ENCODE results near the gene BTBD9.

The BTBD9 gene

GRCh38 chr6:38552121-38552520, 87.6 kb downstream of the BTBD9 start:
- no peak for DNase-seq

DNA sequence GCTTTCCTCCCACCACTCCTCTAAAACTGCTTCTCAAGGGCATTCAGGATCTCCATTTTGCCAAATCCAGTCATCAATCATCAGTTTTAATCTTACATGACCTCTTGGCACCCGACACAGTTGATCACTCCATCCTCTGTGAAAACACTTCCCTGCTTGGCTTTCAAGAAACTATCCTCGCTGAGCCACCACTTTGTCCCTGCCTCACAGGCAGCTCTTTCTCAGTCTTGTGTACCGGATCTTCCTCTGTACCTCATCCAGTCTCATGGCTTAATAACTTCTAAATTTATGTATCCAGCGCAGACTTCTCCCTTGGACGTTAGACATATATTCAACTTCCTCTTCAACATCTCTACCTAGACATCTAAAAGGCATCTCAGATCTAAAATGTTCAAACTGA, 89.9 kb downstream of the BTBD9 start:
- DNase-seq: no peak

- DNase-seq: no peak
These were observed 90.5 kb downstream of the BTBD9 start for GRCh38 chr6:38549180-38549579.

DNA sequence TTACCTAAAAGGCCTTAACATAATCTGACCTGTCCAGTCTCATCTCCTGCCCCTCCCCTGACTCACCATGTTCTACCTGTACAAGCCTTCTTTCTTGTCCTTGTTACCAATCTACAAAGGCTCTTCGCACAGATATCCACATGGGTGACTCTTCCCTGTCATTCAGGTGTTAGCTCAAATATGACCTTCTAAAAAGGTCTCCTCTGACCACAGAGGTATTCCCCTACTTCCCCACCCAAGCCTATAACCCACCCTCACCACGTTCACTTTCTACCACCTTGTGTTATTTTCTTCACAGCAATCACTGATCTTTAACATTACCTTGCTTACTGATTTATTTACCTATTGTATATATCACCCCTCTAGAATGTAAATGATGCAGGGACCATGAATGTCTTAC, 96.7 kb downstream of the BTBD9 start:
- DNase-seq: no peak

- no peak for DNase-seq
These were observed 97.7 kb downstream of the BTBD9 start for GRCh38 chr6:38542031-38542430.

- no peak for DNase-seq
These were observed 106.7 kb downstream of the BTBD9 start for GRCh38 chr6:38533064-38533463.

DNA sequence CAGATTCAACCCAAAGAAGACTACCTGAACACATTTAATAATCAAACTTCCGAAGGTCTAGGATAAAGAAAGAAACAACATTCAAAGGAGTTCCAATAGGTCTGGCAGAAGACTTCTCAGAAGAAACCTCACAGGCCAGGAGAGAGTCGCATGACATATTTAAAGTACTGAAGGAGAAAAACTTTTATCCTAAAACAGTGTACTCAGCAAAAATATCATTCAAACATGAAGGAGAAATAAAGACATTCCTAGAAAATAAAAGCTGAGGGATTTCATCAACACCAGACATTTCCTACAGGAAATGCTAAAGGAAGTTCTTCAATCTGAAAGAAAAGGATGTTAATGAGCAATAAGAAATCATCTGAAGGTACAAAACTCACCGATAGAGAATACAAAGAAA, 108.6 kb downstream of the BTBD9 start:
- no peak for DNase-seq

DNA sequence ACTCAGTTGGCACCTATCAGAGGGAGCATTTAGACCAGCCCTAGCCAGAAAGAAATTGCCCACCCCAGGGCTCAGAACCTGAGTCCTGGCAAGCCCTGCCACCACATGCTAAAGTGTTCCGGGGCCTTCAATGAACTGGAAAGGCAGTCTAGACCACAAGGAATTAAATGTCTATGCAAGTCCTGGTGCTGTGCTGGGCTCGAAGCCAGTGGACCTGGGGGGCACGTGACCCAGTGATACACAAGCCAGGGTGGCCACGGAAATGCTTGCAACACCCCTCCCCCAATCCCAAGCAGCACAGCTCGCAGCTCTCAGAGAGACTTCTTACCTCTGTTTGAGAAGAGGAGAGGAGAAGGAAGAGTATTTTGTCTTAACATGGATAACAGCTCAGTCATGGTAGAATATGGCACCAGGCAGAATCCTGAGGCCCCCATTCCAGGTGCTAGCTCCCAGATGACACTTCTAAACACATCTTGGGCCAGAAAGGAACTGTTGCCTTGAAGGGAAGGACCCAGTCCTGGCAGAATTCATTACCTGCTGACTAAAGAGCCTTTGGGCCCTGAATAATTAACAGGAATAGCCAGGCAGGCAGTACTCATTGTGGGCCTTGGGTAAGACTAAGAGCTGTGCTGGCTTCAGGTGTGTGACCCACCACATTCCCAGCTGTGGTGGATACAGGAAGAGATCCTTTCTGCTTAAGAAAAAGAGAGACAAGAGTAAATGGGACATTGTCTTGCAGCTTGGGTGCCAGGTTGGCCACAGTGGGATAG, 111.3 kb downstream of the BTBD9 start:
- no peak for DNase-seq

DNA sequence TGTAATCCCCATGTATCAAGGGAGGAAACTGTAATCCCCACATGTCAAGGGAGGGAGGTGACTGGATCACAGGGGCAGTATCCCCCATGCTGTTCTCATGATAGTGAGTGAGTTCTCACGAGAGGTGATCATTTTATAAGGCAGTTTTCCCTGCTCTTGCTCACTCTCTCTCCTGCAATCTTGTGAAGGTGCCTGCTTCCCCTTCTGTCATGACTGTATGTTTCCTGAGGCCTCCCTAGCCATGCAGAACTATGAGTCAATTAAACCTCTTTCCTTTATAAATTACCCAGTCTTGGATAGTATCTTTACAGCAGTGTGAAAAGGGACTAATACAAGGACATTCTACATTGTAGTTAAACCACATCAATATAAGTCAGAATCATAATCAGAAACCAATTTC, 112.4 kb downstream of the BTBD9 start:
- no peak for DNase-seq

DNA sequence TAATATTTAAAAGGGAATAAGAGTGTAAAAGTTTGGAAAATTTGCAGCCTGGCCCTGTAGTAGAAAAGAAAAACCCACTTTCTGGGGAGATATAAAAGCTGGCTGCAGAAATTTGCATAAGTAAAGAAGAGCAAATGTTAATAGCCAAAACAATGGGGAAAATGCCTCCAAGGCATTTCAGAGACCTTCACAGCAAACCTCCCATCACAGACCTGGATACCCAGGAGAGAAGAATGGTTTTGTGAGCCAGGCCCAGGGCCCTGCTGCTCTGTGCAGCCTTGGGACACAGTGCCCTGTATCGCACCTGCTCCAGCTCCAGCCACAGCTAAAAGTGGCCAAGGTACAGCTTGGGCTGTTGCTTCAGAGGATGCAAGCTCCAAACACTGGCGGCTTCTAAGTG, 113.8 kb downstream of the BTBD9 start:
- no peak for DNase-seq

GRCh38 chr6:38524436-38525145, 115.1 kb downstream of the BTBD9 start:
- DNase-seq: no peak

GRCh38 chr6:38522322-38522721, 117.4 kb downstream of the BTBD9 start:
- DNase-seq: no peak

GRCh38 chr6:38518511-38519304, 121.0 kb downstream of the BTBD9 start:
- no peak for DNase-seq

DNA sequence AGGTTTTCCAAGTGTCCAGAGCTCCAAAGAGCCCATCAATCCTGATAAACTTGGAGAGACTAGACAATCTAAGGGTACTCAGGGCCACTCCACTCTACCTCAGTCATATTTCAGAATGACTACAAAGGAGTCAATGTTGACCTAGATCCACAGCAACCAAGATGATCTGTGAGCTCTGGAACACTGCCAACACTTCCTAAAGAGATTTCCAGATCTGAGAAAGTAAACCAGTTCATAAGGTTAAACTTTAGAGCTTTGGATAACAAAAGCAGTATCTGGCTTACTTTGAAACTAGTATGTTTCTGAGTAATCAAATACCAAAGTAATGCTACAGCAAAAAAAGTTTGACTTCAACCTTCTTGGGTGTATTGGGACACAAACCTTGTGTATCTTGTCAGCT, 122.7 kb downstream of the BTBD9 start:
- DNase-seq: no peak

DNA sequence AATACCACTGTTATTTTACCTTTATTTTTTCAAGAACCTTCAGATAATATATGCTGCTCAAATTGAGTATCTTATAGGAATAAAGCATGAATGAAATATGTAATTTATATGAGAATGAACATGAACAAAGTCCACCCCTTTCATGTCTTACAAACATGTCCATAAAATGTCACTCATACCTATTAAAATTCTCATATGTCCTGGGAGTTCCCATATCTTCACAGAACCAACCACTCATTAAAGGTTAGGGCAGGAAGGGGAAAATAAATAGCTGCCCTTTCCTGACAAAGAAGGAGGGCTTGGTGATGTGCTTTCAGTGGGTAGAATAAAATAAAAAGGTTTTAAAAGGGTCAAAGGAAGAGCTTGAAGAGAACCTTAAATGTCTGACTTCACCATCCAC, 125.3 kb downstream of the BTBD9 start:
- no peak for DNase-seq

- no peak for DNase-seq
These were observed 127.5 kb downstream of the BTBD9 start for GRCh38 chr6:38512211-38512610.

DNA sequence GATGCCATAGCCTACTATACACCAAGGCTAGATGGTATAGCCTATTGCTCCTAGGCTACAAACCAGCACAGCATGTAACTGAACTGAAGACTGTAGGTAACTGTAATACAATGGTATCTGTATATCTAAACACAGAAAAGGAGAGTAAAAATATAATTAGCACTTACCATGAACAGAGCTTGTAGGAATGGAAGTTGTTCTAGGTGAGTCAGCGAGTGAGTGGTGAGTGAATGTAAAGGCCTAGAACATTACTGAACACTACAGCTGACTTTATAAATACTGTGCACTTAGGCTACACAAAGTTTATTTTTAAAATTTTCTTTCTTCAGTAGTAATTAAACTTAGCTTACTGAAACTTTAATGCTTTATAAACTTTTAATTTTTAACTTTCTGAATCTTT, 129.5 kb downstream of the BTBD9 start:
- no peak for DNase-seq

DNA sequence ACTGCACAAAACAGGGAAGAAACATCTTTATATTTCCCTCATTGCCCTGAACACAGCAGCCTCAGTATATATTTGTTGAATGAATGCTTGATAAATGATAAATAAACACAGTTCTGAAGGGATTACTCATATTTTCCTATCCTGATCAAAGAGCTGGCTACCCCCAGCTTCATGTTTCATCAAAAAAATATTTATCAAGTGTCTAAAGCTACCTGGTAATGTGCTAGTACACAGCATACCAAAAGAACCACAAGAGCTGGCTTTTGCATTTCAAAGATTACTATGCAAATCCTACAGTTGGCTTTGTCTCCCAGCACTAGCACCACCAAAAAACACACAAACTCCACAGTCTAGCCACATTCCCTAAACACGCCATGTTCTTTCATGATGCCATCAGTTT, 130.0 kb downstream of the BTBD9 start:
- DNase-seq: no peak

DNA sequence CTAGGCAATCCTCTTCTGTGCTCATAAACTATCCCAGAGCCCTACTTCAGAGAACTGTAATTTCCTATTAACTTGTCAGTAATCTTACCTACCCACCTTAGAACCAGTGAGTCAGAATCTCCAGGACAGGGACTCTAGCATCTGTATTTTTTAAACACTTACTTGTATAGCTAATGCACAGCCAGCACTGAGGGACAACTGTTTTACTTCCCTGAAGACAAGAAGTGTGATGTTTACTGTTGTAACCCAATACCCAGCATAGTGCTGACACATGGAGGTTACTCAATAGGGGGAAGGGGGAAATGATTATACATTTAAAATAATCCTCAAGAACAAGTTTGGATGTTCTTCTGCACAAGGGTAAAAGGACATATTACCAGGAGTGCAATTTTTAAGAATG, 130.8 kb downstream of the BTBD9 start:
- no peak for DNase-seq

DNA sequence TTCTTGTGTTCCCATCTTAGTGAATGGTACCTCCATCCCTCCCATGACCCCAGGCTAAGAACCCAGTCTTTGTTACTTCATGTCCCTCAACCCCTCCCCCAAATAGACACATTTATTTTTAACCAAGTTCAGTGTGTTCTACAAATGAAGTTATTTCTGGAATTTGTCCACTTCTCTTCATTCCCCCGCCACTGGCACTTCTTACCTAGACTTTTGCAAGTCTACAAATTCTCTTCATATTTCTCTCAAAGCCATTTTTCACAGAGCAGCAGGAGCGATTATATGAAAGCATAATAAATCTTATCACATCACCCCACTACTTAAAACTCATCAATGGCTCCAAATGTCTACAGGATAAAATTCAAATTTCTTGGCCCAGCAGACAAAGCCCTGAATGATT, 131.4 kb downstream of the BTBD9 start:
- DNase-seq: no peak

DNA sequence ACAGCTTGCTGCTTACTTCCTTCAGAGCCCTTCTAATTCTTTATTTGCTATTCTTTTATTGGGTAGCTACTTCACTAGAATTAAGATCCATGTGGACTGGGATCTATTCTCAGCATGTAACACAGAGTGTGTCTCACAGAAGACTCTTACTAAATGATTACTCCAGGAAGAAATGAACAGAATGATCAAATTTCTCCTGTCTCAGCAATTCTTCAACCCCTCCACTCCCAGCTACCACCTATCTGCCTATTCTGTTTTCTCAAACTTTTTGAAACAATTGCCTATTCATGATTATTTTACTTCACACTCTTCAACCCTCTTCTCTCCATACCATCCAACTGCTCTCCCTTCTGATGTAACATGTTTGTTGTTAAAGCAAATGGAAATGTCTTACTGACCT, 132.6 kb downstream of the BTBD9 start:
- no peak for DNase-seq

- DNase-seq: no peak
These were observed 133.9 kb downstream of the BTBD9 start for GRCh38 chr6:38505826-38506225.

DNA sequence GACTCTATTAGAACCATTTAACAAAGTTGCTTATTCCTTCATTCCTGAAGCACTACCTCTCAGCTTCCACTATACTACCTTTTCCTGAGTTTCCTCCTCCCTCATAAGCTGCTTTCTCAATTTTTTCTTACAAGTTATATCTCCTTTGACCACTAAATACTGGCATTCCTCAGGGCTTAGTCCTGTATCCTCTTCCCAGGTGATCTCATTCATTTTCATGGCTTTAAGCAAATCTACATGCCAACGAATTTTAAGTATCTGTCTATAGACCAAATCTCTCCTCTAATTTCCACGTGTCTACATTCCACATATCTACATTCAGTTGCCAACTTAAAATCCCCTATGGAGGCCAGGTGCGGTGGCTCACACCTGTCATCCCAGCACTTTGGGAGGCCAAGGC, 134.7 kb downstream of the BTBD9 start:
- DNase-seq: no peak

Data from NCI-H1930 (cell line).